H1 (cell line): ENCODE data around the gene MTAP. TPM values are rescaled to one million over a fixed set of nuclear protein-coding genes. Genes with fewer than 3 reads are reported as not detected.

ENCODE experiments used
- CTCF ChIA-PET: fragments of 300-600 bp; sonication (Branson Sonifier 250); formaldehyde crosslinking; loops from one replicate; lab custom pipeline; 2021; ENCODE audit not compliant: partially characterized antibody; lab: Charles Lee
- POLR2A ChIA-PET: fragments of 300-600 bp; sonication (Branson Sonifier 250); formaldehyde crosslinking; loops from one replicate; lab custom pipeline; 2021; ENCODE audit warnings: inconsistent platforms; ENCODE audit not compliant: partially characterized antibody; lab: Charles Lee
- DNase-seq, 2 experiments: peaks; one replicate each; pipeline versions ENCODE4 v3.0.0 to v3.0.0-alpha.2; 2010 to 2022; ENCODE audit warnings: low spot score in 2 of 2, low read depth in 1 of 2, mixed read lengths in 1 of 2
- FAIRE-seq: peaks from 2 replicates; lab custom pipeline; 2011; peaks lifted over from hg19 to GRCh38; lab: Jason Lieb, UNC
- H2AFZ ChIP-seq: 2 replicates; pipeline ENCODE4 v1.8.1; 2012; ENCODE audit warnings: low read length, inconsistent platforms
- H2AK5ac ChIP-seq: 2 replicates; pipeline ENCODE4 v1.6.1; 2013; ENCODE audit warnings: low read depth, low read length
- H2BK120ac ChIP-seq: replicated peaks from 2 replicates; pipeline ENCODE3; 2013; ENCODE audit warnings: low read depth, low read length, inconsistent platforms
- H2BK12ac ChIP-seq: 2 replicates; pipeline ENCODE4 v1.6.1; 2013; ENCODE audit warnings: low read depth, low read length
- H2BK15ac ChIP-seq: 2 replicates; pipeline ENCODE4 v1.6.1; 2013; ENCODE audit warnings: low read length
- H2BK20ac ChIP-seq: 2 replicates; pipeline ENCODE4 v1.6.1; 2013; ENCODE audit warnings: low read length
- H2BK5ac ChIP-seq: 2 replicates; pipeline ENCODE4 v1.6.1; 2013; ENCODE audit warnings: low read depth, low read length
- H3K14ac ChIP-seq: 2 replicates; pipeline ENCODE4 v1.6.1; 2013; ENCODE audit warnings: inconsistent platforms; ENCODE audit not compliant: insufficient read length
- H3K18ac ChIP-seq: 2 replicates; pipeline ENCODE4 v1.6.1; 2013; ENCODE audit warnings: low read length; ENCODE audit errors: extremely low read depth
- H3K23ac ChIP-seq: 2 replicates; pipeline ENCODE4 v1.6.1; 2013; ENCODE audit warnings: inconsistent platforms; ENCODE audit not compliant: insufficient read length
- H3K23me2 ChIP-seq: 2 replicates; pipeline ENCODE4 v1.6.1; 2013; ENCODE audit warnings: low read depth, low read length
- H3K27ac ChIP-seq: 2 replicates; pipeline ENCODE4 v1.6.1; 2011; ENCODE audit warnings: low read depth, low read length, inconsistent platforms
- H3K27me3 ChIP-seq, 4 experiments: replicated peaks in 1 of 4; 1 replicate in 1 of 4; 2 replicates in 3 of 4; pipeline versions ENCODE4 v1.6.1 to v1.8.1; 2011 to 2013; ENCODE audit warnings: low read length in 3 of 4, mild to moderate bottlenecking in 3 of 4, inconsistent platforms in 2 of 4, mixed read lengths in 2 of 4, moderate library complexity in 1 of 4; ENCODE audit not compliant: control insufficient read depth in 3 of 4, insufficient read depth in 3 of 4; ENCODE audit errors: extremely low read depth in 1 of 4
- H3K36me3 ChIP-seq, 4 experiments: 2 replicates each; pipeline versions ENCODE4 v1.6.1 to v1.8.1; 2011 to 2013; ENCODE audit warnings: mild to moderate bottlenecking in 4 of 4, low read length in 3 of 4, moderate library complexity in 2 of 4, control low read depth in 1 of 4, inconsistent platforms in 1 of 4; ENCODE audit not compliant: insufficient read depth in 4 of 4, control insufficient read depth in 2 of 4
- H3K4ac ChIP-seq: replicated peaks from 2 replicates; pipeline ENCODE3; 2013; ENCODE audit warnings: low read length, low read depth, mixed read lengths, inconsistent platforms; ENCODE audit not compliant: insufficient read length
- H3K4me1 ChIP-seq, 4 experiments: replicated peaks in 1 of 4; 1 replicate in 1 of 4; 2 replicates in 3 of 4; pipeline versions ENCODE4 v1.6.1 to v1.8.1; 2011 to 2013; ENCODE audit warnings: low read length in 3 of 4, inconsistent platforms in 2 of 4, mixed read lengths in 1 of 4; ENCODE audit not compliant: insufficient read depth in 4 of 4, control insufficient read depth in 3 of 4
- H3K4me2 ChIP-seq, 2 experiments: 2 replicates each; pipeline versions ENCODE4 v1.6.1 to v1.8.1; 2011 to 2013; ENCODE audit warnings: low read depth in 2 of 2, low read length in 2 of 2, control low read depth in 1 of 2, inconsistent platforms in 1 of 2, mild to moderate bottlenecking in 1 of 2; ENCODE audit not compliant: insufficient read depth in 1 of 2
- H3K4me3 ChIP-seq, 4 experiments: fragments of 200-600, 300-600 bp in 1 of 4; sonication (generic), shearing (Covaris generic), sonication (Bioruptor Twin) in 1 of 4; 2 replicates each; pipeline versions ENCODE4 v1.5.1 to v1.8.1; 2011 to 2016; ENCODE audit warnings: low read length in 4 of 4, low read depth in 3 of 4, control low read depth in 2 of 4, inconsistent platforms in 2 of 4, mild to moderate bottlenecking in 2 of 4, mixed read lengths in 1 of 4, moderate library complexity in 1 of 4; ENCODE audit not compliant: insufficient read depth in 2 of 4; ENCODE audit errors: extremely low read depth in 1 of 4
- H3K56ac ChIP-seq: replicated peaks from 2 replicates; pipeline ENCODE3; 2013; ENCODE audit warnings: low read depth, mild to moderate bottlenecking, mixed read lengths, low read length, inconsistent platforms; ENCODE audit not compliant: insufficient read length
- H3K79me1 ChIP-seq: 2 replicates; pipeline ENCODE4 v1.6.1; 2013; ENCODE audit warnings: low read depth, low read length, control low read depth
- H3K79me2 ChIP-seq, 2 experiments: 2 replicates each; pipeline versions ENCODE4 v1.6.1 to v1.8.1; 2012 to 2013; ENCODE audit warnings: low read length in 2 of 2, mild to moderate bottlenecking in 2 of 2, inconsistent platforms in 1 of 2; ENCODE audit not compliant: insufficient read depth in 2 of 2, control insufficient read depth in 1 of 2
- H3K9ac ChIP-seq, 4 experiments: replicated peaks in 1 of 4; 1 replicate in 1 of 4; 2 replicates in 3 of 4; pipeline versions ENCODE4 v1.6.1 to v1.8.1; 2011 to 2013; ENCODE audit warnings: low read depth in 3 of 4, low read length in 3 of 4, control low read depth in 2 of 4, mild to moderate bottlenecking in 2 of 4, moderate library complexity in 2 of 4, inconsistent platforms in 1 of 4; ENCODE audit errors: extremely low read depth in 1 of 4
- H3K9me3 ChIP-seq, 2 experiments: 2 replicates each; pipeline versions ENCODE4 v1.6.1 to v1.8.1; 2012 to 2013; ENCODE audit warnings: mild to moderate bottlenecking in 2 of 2, moderate library complexity in 2 of 2, control low read depth in 1 of 2, inconsistent platforms in 1 of 2, low read depth in 1 of 2, low read length in 1 of 2, mixed read lengths in 1 of 2; ENCODE audit not compliant: insufficient read depth in 2 of 2
- H4K20me1 ChIP-seq, 2 experiments: replicated peaks in 1 of 2; 2 replicates each; pipeline versions ENCODE3 to v1.8.1; 2011 to 2013; ENCODE audit warnings: inconsistent platforms in 2 of 2, low read length in 2 of 2, mild to moderate bottlenecking in 1 of 2; ENCODE audit not compliant: insufficient read depth in 2 of 2, control insufficient read depth in 1 of 2
- H4K5ac ChIP-seq: 2 replicates; pipeline ENCODE4 v1.6.1; 2013; ENCODE audit warnings: low read length, low read depth, mixed read lengths, inconsistent platforms; ENCODE audit not compliant: insufficient read length
- H4K8ac ChIP-seq: 2 replicates; pipeline ENCODE4 v1.8.0; 2013; ENCODE audit warnings: mild to moderate bottlenecking, moderate library complexity, low read length, inconsistent platforms; ENCODE audit not compliant: insufficient read depth; ENCODE audit errors: extremely low read depth
- H4K91ac ChIP-seq: replicated peaks from 2 replicates; pipeline ENCODE3; 2013; ENCODE audit warnings: low read length, mixed read lengths, inconsistent platforms; ENCODE audit not compliant: insufficient read length
- EP300 ChIP-seq, 2 experiments: IDR thresholded peaks; 1 replicate in 1 of 2; 2 replicates in 1 of 2; pipeline ENCODE4 v1.6.1; 2011 to 2012; ENCODE audit warnings: low read depth in 2 of 2, low read length in 2 of 2, mild to moderate bottlenecking in 2 of 2, borderline replicate concordance in 1 of 2, inconsistent platforms in 1 of 2, moderate library complexity in 1 of 2
- RXRA ChIP-seq: IDR thresholded peaks from 2 replicates; pipeline ENCODE4 v1.6.1; 2011; ENCODE audit warnings: low read depth, mild to moderate bottlenecking, low read length, moderate library complexity; ENCODE audit not compliant: insufficient read depth
- whole genome bisulfite sequencing, 2 experiments: shearing (Covaris generic) in 1 of 2; methylation state at CpG; one replicate each; pipeline versions ENCODE4 v1.1.6 to v1.1.7; 2013 to 2015; ENCODE audit warnings: low lambda C conversion rate in 2 of 2, mixed read lengths in 2 of 2, inconsistent platforms in 1 of 2, low coverage in 1 of 2, missing lambda C conversion rate in 1 of 2; ENCODE audit not compliant: insufficient replicate concordance in 2 of 2, insufficient coverage in 1 of 2, insufficient read length in 1 of 2; ENCODE audit errors: extremely low coverage in 1 of 2, missing lambda C conversion rate in 1 of 2; 5-methylcytosine and 5-hydroxymethylcytosine counted together
- polyA plus RNA-seq, 7 experiments: library from polyadenylated mRNA; depleted of rRNA in 3 of 7; stranded (reverse) in 5 of 7; unstranded in 2 of 7; fragments of >200 nt in 5 of 7; fragments of 200-250 nt in 2 of 7; gene quantifications; 1 replicate in 5 of 7; 2 replicates in 1 of 7; 4 replicates in 1 of 7; pipeline versions ENCODE4 v1.2.1 to v1.2.3, GENCODE V29; 2011 to 2013; ENCODE audit warnings: missing spikeins in 2 of 7, mixed read lengths in 2 of 7
- total RNA-seq: library from RNA; stranded (reverse); fragmentation: NEBNext Ultra II Directional; extraction: Animal tissue kit (Norgen Biotek cat#: 25700); gene quantifications from 2 replicates; pipeline ENCODE4 v1.2.1, GENCODE V29; 2021

The MTAP gene
- total and polyA plus RNA-seq, 2 of the 8 experiments (the other 6 are each of a cell fraction or from before 2014, with no cell fraction given): 16.4 to 100 TPM

- 94% methylated on average over 1 of the region's 1 CpG; no CpG with 5 or more reads in 1 of the 2 experiments for WGBS, 2 experiments
- no peak overlapping the region for H3K23ac ChIP-seq
- no peak overlapping the region for H2AK5ac ChIP-seq
- no peak overlapping the region for H4K5ac ChIP-seq
- H2BK15ac ChIP-seq: no peak overlapping the region
- no peak overlapping the region for H4K8ac ChIP-seq
- H3K56ac ChIP-seq: no peak overlapping the region
- H2BK5ac ChIP-seq: no peak overlapping the region
- H3K4me3 ChIP-seq: no peak overlapping the region
- no peaks in the 10 kb centered on the region for H3K79me1 ChIP-seq
- no peak overlapping the region for H3K14ac ChIP-seq
- no peak overlapping the region for H4K91ac ChIP-seq
- ChIA-PET POLR2A (no interaction called here), CTCF (no interaction called here)
- H3K4ac ChIP-seq: no peak overlapping the region
- no peak overlapping the region for H3K4me2 ChIP-seq
- peaks cover 60 to 97% (median 87%) of the 10 kb centered on the region in 4 experiments for H3K27me3 ChIP-seq
- DNase-seq (no peak), FAIRE-seq (no peak)
- no peaks in the 10 kb centered on the region; the same call in 1 of the 2 replicates for H3K23me2 ChIP-seq
- H2BK12ac ChIP-seq: no peak overlapping the region
- no peak overlapping the region for H3K18ac ChIP-seq
- H2BK120ac ChIP-seq: no peak overlapping the region
- no peak overlapping the region for H3K9ac ChIP-seq
- no peaks in the 10 kb centered on the region for H3K79me2 ChIP-seq
- no peak overlapping the region for H3K27ac ChIP-seq
- H2BK20ac ChIP-seq: no peak overlapping the region
- H3K9me3 ChIP-seq: no peaks in the 10 kb centered on the region
- H3K4me1 ChIP-seq: peaks cover 0 to 2% (median 0%) of the 10 kb centered on the region in 4 experiments; a peak in 1 of 7 replicates
- H3K36me3 ChIP-seq: no peaks in the 10 kb centered on the region
- H2AFZ ChIP-seq: no peak overlapping the region
- peaks cover 5 to 11% of the 10 kb centered on the region in 2 experiments for H4K20me1 ChIP-seq
- no peak for TF ChIP-seq EP300 (IDR thresholded peaks at IDR 0.05; ENCODE audit: borderline replicate concordance in 1 of 2, low read depth in 2 of 2, low read length in 2 of 2)
- no peak for TF ChIP-seq RXRA
Measured at GRCh38 chr9:21753523-21753922, 48.9 kb upstream of the MTAP start.
